ENCODE data around the gene ETV6.
A peak's percentile ranks its signal among the peaks of the same experiment; 100 is the strongest.

Gene ETV6

DNA sequence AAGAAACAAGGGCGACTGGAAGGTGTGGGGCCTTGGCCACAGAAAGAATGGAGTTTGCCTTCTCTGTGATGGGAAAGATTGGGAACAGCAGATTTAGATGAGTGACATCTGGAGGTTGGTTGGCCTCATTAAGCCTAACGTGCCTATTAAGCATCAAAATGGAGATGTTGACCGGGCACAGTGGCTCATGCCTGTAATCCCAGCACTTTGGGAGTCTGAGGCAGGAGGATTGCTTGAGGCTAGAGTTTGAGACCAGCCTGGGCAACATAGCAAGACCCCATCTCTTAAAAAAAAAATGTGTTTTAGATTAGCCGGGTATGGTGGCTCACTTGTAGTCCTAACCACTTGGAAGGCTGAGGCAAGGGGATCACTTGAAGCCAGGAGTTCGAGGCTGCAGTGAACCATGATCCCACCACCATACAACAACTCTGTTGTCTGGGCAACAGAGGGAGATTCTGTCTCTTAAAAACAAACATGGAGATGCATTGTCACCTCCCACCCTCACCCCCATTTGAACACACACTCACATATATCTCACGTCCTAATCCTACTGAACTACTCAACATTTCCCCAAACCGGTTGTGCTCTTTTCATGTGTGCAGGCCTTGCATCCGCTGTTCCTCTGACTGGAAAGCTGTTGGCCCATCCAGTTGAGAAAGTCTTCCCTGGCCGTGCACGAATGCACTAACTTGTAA is 172.1 kb downstream of the ETV6 start:
- no peak for DNase-seq
- in situ Hi-C loops (cut with HindIII; ENCODE audit: low pct_ligation_motif_present, low pct_unique_long_range_greater_than_20kb, low sequenced_read_pairs) = no loop called here

DNA sequence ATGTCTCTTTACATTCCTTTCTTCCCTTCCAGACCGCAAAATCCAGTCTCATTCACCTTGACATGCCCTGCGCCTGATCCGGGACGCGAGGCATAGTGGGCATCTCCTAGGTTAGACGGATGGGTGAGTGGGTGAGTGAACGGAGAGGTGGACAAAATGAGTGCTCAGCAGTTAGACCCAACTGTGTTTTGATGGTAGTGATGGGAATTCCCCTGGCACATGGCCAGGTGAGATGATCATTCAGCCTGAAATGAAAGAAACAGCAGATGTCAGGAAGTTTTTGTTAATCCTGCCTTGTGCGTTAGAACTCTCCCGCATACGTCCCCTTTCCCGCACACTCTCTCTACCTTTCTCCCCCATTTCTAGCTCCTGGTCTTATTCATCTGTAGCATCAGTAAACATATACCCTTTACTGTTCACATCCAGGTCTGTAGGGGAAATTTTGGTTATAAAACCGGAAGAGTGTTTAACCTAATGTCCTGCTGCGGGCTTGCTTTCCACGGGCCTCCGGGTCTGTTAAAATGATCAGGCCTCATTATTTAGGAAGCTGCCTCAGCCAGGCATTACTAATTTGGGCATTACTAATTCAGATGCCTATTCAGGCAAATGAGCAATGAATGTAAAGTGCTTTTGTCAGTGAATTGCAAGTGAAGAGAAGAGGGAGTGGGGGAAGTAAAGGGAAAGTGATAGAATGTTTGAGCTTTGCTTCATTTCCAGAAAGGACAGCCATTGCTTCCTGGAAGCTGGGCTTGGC is 172.8 kb downstream of the ETV6 start:
- DNase-seq = peak; percentile 73
- in situ Hi-C loops (cut with HindIII; ENCODE audit: low pct_ligation_motif_present, low pct_unique_long_range_greater_than_20kb, low sequenced_read_pairs) = no loop called here

DNA sequence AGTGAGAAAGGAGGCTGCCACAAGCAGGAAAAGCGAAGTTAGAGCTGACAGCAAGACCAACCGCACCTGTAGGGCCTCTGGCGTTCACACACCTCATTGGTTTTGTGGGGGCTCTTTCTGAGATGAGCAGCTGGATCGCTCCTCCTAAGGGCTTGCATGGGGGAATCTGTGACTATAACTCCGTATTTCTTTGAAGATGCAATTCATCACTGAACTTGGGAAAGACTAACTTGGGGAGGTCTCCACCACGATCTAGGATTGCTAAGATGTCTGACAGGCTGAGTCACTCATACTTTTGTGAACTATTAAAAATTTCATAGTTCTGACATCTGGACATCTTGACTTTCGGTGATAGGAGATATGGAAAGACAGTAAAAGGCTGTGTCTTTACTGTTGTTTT is 173.6 kb downstream of the ETV6 start:
- in situ Hi-C loops (cut with HindIII; ENCODE audit: low pct_ligation_motif_present, low pct_unique_long_range_greater_than_20kb, low sequenced_read_pairs) = no loop called here
- DNase-seq = peak; percentile 35

DNA sequence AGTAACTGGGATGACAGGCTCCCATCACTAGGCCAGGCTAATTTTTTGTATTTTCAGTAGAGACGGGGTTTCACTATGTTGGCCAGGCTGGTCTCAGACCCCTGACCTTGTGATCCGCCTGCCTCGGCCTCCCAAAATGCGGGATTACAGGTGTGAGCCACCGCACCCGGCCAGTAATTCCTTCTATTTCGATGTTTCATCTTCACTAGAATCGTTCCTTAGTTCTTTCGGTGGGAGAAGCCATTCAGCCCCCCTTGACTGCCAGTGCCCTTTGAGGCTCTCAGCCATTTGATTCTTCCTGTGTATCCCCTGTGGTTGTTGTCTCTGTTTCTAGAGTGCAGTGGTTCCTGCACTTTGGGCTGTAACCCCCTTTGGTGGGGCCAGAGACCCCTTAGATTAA is 174.1 kb downstream of the ETV6 start:
- DNase-seq = no peak
- in situ Hi-C loops (cut with HindIII; ENCODE audit: low pct_ligation_motif_present, low pct_unique_long_range_greater_than_20kb, low sequenced_read_pairs) = no loop called here

DNA sequence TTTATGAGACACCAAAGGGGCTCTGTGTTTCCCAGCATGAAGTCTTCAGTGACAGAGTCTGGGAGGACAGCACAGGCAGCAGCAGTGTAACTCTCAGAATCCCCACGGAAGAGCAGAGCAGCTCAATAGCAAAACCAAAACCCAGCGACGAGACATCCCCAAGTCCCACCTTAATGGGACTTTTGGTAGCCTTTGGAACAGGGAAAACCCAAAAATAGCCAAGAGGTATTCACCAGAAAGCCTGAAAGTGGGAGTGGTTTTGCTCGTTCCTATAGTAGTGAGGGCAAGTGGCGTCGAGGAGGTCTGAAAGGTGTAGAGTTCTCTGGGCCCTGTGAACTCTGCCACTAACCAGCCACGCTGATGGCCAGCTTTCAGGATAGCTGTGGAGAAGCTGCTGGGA is 174.6 kb downstream of the ETV6 start:
- in situ Hi-C loops (cut with HindIII; ENCODE audit: low pct_ligation_motif_present, low pct_unique_long_range_greater_than_20kb, low sequenced_read_pairs) = no loop called here
- DNase-seq = no peak

DNA sequence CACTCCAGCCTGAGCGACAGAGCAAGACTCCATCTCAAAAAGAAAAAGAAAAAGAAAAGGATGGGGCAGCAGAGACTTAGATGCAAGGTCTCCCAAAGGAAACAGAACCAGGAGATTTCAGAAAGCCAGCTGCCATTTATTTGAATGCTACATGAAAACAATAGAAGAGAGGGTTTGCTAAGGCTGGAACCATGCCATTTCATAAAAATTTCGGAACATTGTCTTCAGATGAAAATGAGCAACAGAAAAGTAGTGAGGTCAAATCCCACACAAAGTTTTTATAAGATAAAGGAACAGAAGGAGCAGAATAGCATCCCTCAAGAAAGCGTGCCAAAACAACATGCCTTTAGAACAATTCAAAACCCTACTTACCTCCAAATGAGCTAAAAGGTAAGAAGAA is 175.3 kb downstream of the ETV6 start:
- in situ Hi-C loops (cut with HindIII; ENCODE audit: low pct_ligation_motif_present, low pct_unique_long_range_greater_than_20kb, low sequenced_read_pairs) = no loop called here
- no peak for DNase-seq

DNA sequence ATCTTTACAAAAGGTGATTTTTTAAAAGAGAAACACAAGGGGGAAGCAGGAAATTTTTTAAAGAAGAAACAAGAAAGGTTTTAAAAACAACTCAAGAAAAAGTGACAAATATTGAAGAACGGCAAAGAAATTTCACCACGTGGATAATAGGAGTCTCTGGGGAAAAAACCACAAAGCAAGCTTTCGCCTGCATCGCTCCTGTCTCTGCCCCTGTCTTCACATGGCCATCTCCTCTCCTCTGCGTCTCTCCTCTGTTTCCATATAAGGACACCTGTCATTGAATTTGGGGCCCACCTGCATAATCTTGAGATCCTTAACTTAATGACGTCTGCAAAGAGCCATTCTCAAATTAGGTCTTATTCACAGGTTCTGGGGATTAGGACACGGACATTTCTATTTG is 175.8 kb downstream of the ETV6 start:
- in situ Hi-C loops (cut with HindIII; ENCODE audit: low pct_ligation_motif_present, low pct_unique_long_range_greater_than_20kb, low sequenced_read_pairs) = no loop called here
- DNase-seq = no peak

DNA sequence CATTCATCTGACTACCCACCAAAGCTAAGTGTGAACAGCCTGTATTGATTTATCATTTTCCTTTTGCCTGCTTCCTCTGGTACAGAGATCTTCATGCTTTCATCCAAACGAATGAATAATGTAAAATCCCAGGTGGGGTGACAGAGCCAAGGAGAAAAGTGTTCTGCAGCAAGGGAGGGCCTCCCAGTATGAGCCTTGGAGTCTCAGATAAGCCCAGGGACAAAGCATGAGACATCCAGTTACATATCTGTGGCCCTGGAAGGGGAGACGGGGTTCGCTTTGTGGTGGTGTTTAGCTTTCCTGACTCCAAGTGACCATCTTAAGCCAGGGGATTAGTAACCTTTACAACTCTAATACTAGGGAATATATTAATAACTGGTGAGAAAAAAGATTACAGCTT is 177.1 kb downstream of the ETV6 start:
- no peak for DNase-seq
- in situ Hi-C loops (cut with HindIII; ENCODE audit: low pct_ligation_motif_present, low pct_unique_long_range_greater_than_20kb, low sequenced_read_pairs) = no loop called here

DNA sequence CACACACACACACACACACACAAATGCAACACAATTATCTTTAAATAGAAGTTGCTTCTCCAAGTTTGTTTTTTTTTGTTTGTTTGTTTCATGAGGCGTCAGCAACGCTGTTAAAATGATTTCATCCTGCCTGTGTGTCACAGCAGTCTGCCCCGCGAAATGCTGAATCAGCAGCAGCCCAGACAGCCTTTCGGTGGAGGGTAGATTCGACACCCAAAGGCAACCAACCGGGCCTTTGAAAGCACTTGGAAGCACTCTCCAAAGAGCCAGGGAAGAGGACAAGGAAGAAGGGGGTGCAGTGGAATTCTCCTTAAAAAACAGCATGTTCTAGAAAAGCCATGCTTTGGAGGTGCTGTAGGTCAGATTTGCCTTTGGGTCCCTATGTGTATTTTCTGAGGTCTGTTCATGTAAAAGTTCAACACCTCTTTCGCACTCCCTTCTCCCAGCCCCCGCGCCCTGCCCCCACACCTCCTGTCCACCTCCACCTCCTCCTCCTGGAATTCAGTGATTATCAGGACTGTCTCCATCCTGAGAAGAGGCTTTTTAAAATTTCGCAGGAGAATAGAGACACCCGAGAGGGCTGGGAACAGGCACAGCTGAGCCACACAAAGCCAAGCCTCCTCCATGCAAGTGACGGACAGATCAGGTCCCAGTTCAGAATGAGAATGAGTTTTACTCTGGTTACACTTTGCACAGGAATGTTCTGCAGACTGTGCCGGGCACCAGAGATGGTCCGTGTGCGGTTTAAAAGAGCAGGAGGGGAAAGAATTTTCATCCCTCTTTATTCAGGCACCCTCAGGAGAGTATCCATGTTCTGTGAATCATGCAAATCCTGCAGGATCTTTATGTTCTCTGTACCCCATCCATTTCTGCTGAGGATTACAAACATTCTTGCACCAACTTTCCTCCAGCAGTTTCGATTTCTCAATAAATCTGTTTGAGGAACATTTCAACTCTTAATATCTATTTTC is 177.9 kb downstream of the ETV6 start:
- no peak for DNase-seq
- in situ Hi-C loops (cut with HindIII; ENCODE audit: low pct_ligation_motif_present, low pct_unique_long_range_greater_than_20kb, low sequenced_read_pairs) = no loop called here

DNA sequence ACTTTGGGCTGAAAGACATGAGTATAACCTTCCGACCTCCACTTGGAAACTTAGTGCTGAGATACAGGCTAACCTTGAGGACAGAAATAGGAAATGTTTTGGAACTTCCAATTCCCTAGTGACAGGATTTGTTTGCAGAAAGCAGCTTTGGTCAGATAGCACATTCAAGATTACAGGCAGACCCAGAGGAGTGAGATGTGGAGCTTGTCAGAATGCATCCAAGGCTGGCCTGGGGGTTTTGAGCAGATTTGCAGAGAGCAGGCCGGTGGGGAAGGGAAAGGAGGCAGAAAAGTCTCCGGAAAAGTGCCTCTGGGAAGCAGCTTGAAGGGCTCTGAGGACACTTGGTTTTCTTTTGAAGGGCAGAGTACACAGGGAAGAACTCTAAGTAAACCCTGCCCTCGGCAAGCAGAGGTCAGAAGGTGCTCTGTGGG is 180.3 kb downstream of the ETV6 start:
- in situ Hi-C loops (cut with HindIII; ENCODE audit: low pct_ligation_motif_present, low pct_unique_long_range_greater_than_20kb, low sequenced_read_pairs) = no loop called here
- DNase-seq = no peak

DNA sequence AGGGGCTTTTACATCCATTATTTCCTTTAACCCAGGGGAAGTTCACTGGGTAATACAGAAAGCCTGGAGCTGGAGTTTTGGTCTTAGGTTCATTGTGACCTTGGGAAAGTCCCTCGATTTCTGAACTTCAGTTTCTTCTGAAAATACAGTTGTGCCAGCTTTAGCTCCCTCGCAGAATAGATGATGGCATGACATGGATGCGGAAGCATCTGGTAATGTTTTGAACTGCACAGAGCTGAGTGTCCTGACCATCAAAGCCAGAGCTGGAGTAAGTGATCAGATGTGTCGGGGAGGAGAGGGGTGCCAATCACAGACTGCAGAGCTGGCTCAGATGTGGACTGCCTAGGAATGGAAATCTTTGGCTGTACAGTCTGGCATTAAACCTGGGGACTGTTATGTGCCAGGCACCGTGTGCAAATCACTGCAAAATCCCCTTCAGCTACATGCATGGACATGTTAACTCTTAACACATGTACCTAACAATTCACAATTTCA is 180.9 kb downstream of the ETV6 start:
- DNase-seq = no peak
- in situ Hi-C loops (cut with HindIII; ENCODE audit: low pct_ligation_motif_present, low pct_unique_long_range_greater_than_20kb, low sequenced_read_pairs) = no loop called here

DNA sequence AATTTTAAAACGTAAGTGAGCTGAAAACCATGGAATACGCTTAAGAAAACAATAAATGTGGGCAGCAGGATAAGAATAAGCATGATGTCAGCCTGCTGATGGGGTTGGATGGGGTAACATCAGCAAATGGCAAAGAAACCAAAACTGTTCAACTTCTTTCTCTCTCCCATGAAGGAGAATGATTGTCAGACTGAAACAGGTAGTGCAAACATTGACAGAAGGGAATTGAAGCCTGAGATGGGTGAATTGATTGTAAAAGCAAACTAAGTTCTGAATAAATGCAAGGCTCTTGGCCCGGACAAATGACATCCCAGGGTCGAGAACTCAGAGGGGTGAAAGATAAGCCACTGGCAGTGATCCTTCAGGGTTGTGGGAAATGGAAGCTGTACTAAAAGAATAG is 182.6 kb downstream of the ETV6 start:
- in situ Hi-C loops (cut with HindIII; ENCODE audit: low pct_ligation_motif_present, low pct_unique_long_range_greater_than_20kb, low sequenced_read_pairs) = no loop called here
- DNase-seq = no peak

DNA sequence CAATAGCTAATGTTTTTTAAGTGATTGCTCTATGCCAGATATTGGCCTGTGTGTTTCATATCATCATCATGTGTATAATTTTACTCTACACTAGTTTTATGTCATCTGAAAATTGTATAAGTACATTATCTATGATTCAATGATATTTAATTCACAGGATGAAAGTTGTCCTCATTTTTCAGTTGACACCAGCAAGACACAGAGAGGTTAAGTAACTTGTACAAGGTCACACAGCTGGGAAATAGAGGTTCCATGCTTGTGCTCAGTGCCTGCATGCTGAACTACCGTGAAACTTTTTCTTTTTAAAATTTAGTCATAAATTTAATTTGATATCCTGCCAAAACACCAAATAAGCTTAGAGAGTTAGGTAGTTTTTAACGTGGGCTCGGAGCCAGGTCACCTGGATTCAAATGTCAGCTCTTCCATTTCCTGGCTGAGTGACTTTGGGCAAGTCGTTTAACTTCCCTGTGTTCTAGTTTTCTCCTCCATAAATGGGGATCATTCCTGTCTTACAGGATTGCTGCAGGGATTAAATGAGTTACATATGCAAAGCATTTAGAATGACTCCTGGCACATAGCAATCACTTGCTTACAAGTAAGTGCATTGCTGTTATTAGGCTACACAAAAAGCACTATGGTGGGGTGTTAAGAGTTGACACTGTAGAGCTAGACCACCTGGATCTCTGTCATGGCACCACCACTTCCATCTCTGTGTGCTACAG is 183.9 kb downstream of the ETV6 start:
- no peak for DNase-seq
- in situ Hi-C loops (cut with HindIII; ENCODE audit: low pct_ligation_motif_present, low pct_unique_long_range_greater_than_20kb, low sequenced_read_pairs) = no loop called here

DNA sequence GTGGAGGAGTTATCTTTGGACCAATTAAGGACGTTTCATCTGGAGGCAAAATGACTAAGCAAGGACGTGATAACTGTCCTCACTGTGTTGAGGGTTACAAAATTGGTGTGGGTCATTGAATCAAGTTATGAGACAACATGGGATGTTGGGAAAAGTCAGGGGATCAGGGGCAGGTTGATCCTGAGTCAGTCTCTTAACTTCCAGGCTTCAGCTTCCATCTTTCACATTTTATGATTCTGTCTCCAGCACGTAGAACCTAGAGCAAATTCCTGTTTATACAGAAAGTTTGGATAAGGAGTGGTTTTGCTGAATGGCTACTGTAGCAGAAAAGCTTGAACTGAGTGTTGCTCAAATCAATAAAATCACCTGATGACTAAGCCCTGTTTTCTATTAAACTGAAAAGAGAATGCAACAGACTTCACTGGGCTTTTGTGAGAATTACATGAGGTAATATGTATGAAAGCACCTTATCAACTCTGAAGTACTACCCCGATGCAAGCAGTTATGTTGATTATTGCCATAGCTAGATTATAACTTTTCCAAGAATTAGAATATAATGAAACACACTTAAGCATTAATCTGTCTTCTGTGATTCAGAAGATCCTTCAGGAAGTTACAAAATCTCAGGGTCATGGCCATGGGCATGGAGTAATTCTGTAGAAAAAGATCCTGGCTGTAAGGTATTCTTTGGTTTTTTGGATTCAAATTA is 184.8 kb downstream of the ETV6 start:
- peak; percentile 45 for DNase-seq
- in situ Hi-C loops (cut with HindIII; ENCODE audit: low pct_ligation_motif_present, low pct_unique_long_range_greater_than_20kb, low sequenced_read_pairs) = no loop called here

DNA sequence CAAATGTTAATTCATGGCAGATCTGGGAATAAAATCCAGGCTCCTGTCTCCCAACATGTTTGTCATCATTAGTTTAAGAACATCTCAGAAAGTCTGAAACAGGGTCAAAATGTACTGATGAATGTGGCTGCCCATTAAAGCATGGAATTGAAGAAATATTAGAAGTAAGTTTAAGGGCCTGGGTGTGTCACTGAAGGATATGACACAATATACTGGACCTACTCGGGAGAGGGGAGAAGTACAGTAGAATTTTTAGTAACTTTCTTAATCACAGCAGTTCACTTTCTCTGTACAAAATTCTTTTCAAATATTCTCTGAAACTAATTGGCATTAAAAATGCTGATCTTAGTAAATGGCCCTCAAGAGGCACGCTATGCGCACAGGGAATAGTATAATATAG is 185.5 kb downstream of the ETV6 start:
- in situ Hi-C loops (cut with HindIII; ENCODE audit: low pct_ligation_motif_present, low pct_unique_long_range_greater_than_20kb, low sequenced_read_pairs) = no loop called here
- DNase-seq = no peak

DNA sequence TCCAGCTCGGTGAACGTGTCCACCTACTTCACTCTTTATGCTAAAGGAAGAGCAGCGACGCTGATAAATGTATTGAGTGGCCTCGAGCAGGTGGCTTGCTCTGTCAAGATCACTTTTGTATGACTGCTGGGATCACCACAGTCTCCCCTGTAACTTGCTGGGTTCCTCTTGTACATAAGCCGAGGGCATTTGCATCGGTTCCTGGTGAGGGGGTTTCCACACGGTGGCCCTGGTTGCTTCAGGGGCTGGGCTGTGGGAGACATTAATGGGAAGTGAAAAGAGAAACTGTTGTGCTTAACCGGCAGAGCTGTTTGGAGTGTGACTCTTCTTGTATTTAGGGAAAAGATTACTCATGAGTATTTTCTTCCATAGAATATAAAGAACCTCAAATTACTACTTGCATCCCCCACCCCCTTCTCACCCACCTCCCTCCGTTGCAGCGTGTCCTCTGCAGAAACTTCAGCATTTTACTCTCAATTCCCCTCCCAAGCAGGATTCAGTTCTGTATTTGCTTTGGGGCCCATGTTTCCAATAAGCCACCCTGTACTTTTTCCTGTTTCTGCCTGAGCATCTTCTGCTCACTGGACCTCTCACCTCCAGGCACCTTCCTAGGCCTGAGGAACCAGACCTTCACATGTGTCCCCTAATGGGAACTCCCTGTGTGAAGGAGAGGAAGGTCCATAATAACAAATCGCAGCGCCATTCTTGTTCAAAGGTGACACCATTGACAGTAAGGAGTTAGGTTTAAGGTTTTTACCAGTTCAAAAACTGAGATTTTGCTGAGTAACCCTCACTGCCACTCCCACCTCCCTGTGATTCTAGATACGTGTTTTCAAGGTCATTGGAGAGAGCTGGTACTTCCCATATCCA is 187.0 kb downstream of the ETV6 start:
- no peak for DNase-seq
- in situ Hi-C loops (cut with HindIII; ENCODE audit: low pct_ligation_motif_present, low pct_unique_long_range_greater_than_20kb, low sequenced_read_pairs) = no loop called here

Data from ACHN (cell line).